Ramos (cell line): ENCODE results near the gene PHPT1.
"Not testable (repeated sequence)": the region's sequence is repeated elsewhere in the genome, so short reads cannot be mapped to it uniquely, and the experiment has no call there.

Experiments used
- in situ Hi-C: fragments of 300-500 bp; cut with MboI; formaldehyde crosslinking; loops from one replicate; pipeline ENCODE4 v1.14.3; 2022; ENCODE audit warnings: low sequenced_read_pairs; ENCODE audit not compliant: unreplicated experiment

The PHPT1 gene

GRCh38 chr9:136835932-136836904 is 13.0 kb upstream of the PHPT1 start:
- in situ Hi-C loops: no loop called here

- in situ Hi-C loops: no loop called here
Measured at GRCh38 chr9:136837146-136837855, 11.9 kb upstream of the PHPT1 start.

- in situ Hi-C loops: not testable (repeated sequence)
Measured at GRCh38 chr9:136837856-136838277, 11.3 kb upstream of the PHPT1 start.

GRCh38 chr9:136838314-136839228 is 10.6 kb upstream of the PHPT1 start:
- in situ Hi-C loops: no loop called here

DNA sequence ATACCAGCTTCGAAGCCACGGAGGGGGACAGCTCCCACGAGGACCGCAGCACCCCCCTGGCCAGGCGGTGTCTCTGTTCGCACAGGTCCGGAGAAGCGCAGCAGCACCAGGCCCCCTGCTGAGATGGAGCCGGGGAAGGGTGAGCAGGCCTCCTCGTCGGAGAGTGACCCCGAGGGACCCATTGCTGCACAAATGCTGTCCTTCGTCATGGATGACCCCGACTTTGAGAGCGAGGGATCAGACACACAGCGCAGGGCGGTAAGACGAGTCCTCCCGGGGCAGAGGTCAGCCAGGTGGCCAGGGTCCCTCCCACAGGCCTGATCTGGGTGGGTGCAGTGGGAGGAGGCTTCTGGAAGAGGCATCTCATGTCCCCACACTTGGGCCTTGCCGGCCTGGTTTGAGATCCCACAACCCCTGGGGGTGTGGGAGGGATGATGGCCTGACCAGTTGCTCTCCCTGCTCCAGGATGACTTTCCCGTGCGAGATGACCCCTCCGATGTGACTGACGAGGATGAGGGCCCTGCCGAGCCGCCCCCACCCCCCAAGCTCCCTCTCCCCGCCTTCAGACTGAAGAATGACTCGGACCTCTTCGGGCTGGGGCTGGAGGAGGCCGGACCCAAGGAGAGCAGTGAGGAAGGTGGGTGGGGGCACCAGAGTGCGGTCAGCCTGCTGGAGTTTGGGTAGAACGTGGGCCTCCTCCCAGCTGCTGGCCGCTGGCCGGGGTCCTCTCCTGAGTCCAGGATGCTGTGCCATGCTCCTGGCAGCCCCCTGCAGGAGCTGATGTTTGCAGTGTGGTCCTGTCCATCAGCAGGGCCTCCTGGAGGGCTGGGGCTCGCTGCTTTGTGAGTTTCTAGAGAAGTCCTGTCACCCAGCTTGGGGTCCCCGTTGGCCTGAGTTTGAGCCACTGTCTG is 9.7 kb upstream of the PHPT1 start:
- in situ Hi-C loops: no loop called here

DNA sequence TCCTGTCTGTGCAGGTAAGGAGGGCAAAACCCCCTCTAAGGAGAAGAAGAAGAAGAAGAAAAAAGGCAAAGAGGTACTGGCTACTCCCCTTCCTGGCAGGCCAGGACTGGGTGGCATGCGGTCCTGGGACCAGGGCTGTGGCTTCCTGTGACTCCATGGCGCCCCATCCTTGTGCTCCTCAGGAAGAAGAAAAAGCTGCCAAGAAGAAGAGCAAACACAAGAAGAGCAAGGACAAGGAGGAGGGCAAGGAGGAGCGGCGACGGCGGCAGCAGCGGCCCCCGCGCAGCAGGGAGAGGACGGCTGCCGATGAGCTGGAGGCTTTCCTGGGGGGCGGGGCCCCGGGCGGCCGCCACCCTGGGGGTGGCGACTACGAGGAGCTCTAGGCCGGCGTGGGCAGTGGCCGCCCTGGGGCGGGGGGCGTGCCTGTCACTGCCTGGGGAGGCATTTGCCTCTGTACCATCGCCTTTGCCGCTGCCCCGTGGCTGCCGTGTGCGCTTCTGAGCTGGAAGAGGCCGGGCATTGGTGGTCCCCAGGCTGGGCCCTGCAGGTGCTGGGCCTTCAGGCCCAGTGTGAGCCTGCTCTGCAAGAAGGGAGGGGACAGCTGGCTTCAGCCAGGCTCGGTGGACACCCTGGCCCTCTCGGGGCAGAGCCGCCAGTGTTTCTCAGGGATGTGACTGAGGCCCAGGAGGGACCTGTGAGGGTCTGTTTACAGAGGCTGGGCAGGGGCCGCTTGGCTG is 8.9 kb upstream of the PHPT1 start:
- in situ Hi-C loops: no loop called here

DNA sequence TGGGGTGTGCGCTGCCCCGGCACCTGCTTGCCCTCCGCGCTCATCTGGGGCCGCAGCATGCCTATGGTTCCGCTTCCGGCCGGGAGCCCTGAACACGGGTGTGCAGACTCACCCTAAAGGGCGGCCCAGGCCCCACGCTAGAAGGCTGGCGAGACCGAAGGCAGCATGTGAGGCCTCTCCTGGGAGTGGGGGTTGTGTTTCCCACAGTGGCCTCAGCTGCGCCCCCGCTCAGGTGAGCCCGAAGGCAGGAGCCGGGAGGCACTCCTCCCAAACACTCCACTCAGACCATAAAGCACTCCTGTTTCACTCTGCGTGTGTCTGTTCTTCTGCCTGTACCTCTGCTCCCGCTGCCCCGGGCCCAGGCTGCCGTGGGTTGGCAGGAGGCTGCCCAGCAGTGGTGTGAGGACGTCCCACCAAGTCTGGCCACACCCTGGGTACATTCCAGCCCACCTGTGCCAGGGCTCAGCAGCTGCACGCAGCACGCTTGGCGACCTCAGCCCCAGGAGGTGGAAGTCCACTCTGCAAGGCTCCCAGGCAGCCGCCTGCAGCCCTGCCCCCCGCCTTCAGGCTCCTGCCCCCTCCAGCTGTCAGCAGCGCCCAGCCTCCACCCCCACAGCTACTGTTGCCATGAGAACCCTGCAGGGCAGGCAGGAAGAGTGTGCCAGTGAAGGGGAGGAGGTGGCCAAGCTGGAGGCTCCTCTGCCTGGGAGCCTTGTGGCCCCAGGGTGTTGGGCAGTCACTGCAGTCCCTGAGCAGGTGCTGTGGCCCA is 8.1 kb upstream of the PHPT1 start:
- in situ Hi-C loops: no loop called here

GRCh38 chr9:136841646-136842379 is 7.4 kb upstream of the PHPT1 start:
- in situ Hi-C loops: not testable (repeated sequence)

GRCh38 chr9:136842380-136842948 is 6.7 kb upstream of the PHPT1 start, which contains the start of gene AJM1:
AJM1 (plus strand) TSS chr9:136842478; CDS start chr9:136844415, 1,937 bp downstream.
- in situ Hi-C loops: not testable (repeated sequence)

- in situ Hi-C loops: not testable (repeated sequence)
Measured at GRCh38 chr9:136843159-136843800, 5.9 kb upstream of the PHPT1 start.

- in situ Hi-C loops: not testable (repeated sequence)
Measured at GRCh38 chr9:136843801-136844740, 5.1 kb upstream of the PHPT1 start.

DNA sequence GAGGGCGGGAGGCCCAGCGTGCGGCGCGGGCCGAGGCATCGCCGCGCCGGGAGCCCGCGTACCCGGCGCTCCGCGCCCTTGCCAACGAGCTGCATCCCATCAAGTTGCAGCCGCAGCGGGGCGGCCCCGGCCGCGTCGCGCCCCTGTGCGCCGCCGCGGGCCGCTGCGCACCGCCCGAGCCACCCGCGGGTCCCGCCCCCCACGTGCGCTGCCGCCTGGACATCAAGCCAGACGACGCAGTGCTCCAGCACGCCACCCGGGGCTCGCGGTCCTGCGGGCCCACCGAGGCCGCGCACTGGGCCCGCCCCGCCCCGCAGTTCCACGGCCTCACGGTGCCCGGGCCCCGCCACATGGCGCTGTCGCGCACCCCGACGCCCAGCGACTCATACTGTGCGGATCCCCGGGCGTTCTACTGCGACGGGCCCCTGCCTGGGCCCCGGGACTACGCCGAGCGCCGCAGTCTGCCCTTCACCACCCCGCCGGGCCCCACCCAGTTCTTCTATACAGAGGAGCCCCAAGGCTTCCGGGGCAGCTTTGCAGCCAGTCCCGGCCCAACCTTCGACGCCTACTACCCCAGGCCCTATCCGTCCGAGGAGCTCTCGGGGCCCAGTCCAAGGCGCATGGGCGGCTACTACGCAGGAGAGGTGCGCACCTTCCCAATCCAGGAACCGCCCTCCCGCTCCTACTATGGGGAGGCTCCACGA is 4.3 kb upstream of the PHPT1 start:
- in situ Hi-C loops: no loop called here

GRCh38 chr9:136845465-136846260 is 3.5 kb upstream of the PHPT1 start:
- in situ Hi-C loops: no loop called here
